ENCODE results near the gene NPIPA1.
"Not testable (repeated sequence)": the region's sequence is repeated elsewhere in the genome, so short reads cannot be mapped to it uniquely, and the experiment has no call there.

Gene NPIPA1

GRCh38 chr16:14961405-14962186, 24.4 kb downstream of the NPIPA1 start:
- no peak for TF ChIP-seq CTCF (IDR thresholded peaks at IDR 0.05; ENCODE audit: borderline replicate concordance, insufficient read depth, low read depth, low read length)
- H3K4me3 ChIP-seq (ENCODE audit: low read depth, low read length) = no peak overlapping the region

GRCh38 chr16:14963281-14964173, 26.3 kb downstream of the NPIPA1 start:
- no peak for TF ChIP-seq CTCF (IDR thresholded peaks at IDR 0.05; ENCODE audit: borderline replicate concordance, insufficient read depth, low read depth, low read length)
- H3K4me3 ChIP-seq (ENCODE audit: low read depth, low read length) = no peak overlapping the region

- TF ChIP-seq CTCF (IDR thresholded peaks at IDR 0.05; ENCODE audit: borderline replicate concordance, insufficient read depth, low read depth, low read length) = no peak
- no peak overlapping the region for H3K4me3 ChIP-seq (ENCODE audit: low read depth, low read length)
Measured at GRCh38 chr16:14965328-14965727, 28.1 kb downstream of the NPIPA1 start.

GRCh38 chr16:14969795-14970194, 32.6 kb downstream of the NPIPA1 start:
- H3K4me3 ChIP-seq (ENCODE audit: low read depth, low read length) = not testable (repeated sequence)

- H3K4me3 ChIP-seq (ENCODE audit: low read depth, low read length) = not testable (repeated sequence)
Measured at GRCh38 chr16:14971621-14972228, 34.5 kb downstream of the NPIPA1 start.

- not testable (repeated sequence) for H3K4me3 ChIP-seq (ENCODE audit: low read depth, low read length)
Measured at GRCh38 chr16:14973785-14974322, 36.6 kb downstream of the NPIPA1 start.

- peak overlapping the region; percentile 96 for H3K4me3 ChIP-seq (ENCODE audit: low read depth, low read length)
Measured at GRCh38 chr16:14974331-14974655, 37.0 kb downstream of the NPIPA1 start.

GRCh38 chr16:14974656-14975417, 37.6 kb downstream of the NPIPA1 start, which contains the start of gene PDXDC1:
PDXDC1 (plus strand) TSS chr16:14975026; CDS start chr16:14975200, 174 bp downstream.
- peak within 1 kb of the TSS; percentile 96 for H3K4me3 ChIP-seq (ENCODE audit: low read depth, low read length)

- H3K4me3 ChIP-seq (ENCODE audit: low read depth, low read length) = peak overlapping the region; percentile 96
Measured at GRCh38 chr16:14975418-14976194, 38.4 kb downstream of the NPIPA1 start.

GRCh38 chr16:14976971-14977736, 39.9 kb downstream of the NPIPA1 start:
- not testable (repeated sequence) for H3K4me3 ChIP-seq (ENCODE audit: low read depth, low read length)

- not testable (repeated sequence) for H3K4me3 ChIP-seq (ENCODE audit: low read depth, low read length)
Measured at GRCh38 chr16:14978281-14978680, 41.0 kb downstream of the NPIPA1 start.

GRCh38 chr16:14978908-14979307, 41.7 kb downstream of the NPIPA1 start:
- H3K4me3 ChIP-seq (ENCODE audit: low read depth, low read length) = not testable (repeated sequence)

- H3K4me3 ChIP-seq (ENCODE audit: low read depth, low read length) = not testable (repeated sequence)
Measured at GRCh38 chr16:14981234-14981633, 44.0 kb downstream of the NPIPA1 start.

- H3K4me3 ChIP-seq (ENCODE audit: low read depth, low read length) = not testable (repeated sequence)
Measured at GRCh38 chr16:14982521-14982920, 45.3 kb downstream of the NPIPA1 start.
